ENCODE measurements around the gene ECHS1. TPM values are rescaled to one million over a fixed set of nuclear protein-coding genes. Genes with fewer than 3 reads are reported as not detected.
"Not testable (repeated sequence)": the region's sequence is repeated elsewhere in the genome, so short reads cannot be mapped to it uniquely, and the experiment has no call there.

Gene ECHS1
- total RNA-seq, 1 donor from 2014 or later = 130 TPM

GRCh38 chr10:133378251-133379096 lies 5.3 kb upstream of the ECHS1 start:
- peak; percentile 70 for DNase-seq (ENCODE audit: low spot score)

- no peak for DNase-seq (ENCODE audit: low spot score)
These were observed 4.7 kb upstream of the ECHS1 start for GRCh38 chr10:133377818-133378250.

- no peak for DNase-seq (ENCODE audit: low spot score)
These were observed 4.1 kb upstream of the ECHS1 start for GRCh38 chr10:133377025-133377817.

- not testable (repeated sequence) for DNase-seq (ENCODE audit: low spot score)
These were observed 3.0 kb upstream of the ECHS1 start for GRCh38 chr10:133376183-133376582.

GRCh38 chr10:133375357-133376115 lies 2.4 kb upstream of the ECHS1 start:
- no peak for DNase-seq (ENCODE audit: low spot score)

- DNase-seq (ENCODE audit: low spot score) = no peak
These were observed 647 bp downstream of the ECHS1 start for GRCh38 chr10:133372507-133372906.

GRCh38 chr10:133370030-133370786 lies 2.9 kb downstream of the ECHS1 start:
- DNase-seq (ENCODE audit: low spot score) = no peak

GRCh38 chr10:133368153-133368552 lies 5.0 kb downstream of the ECHS1 start:
- no peak for DNase-seq (ENCODE audit: low spot score)

GRCh38 chr10:133367461-133367860 lies 5.7 kb downstream of the ECHS1 start:
- not testable (repeated sequence) for DNase-seq (ENCODE audit: low spot score)

GRCh38 chr10:133366751-133367150 lies 6.4 kb downstream of the ECHS1 start:
- no peak for DNase-seq (ENCODE audit: low spot score)

- DNase-seq (ENCODE audit: low spot score) = no peak
These were observed 7.0 kb downstream of the ECHS1 start for GRCh38 chr10:133366130-133366478.

- DNase-seq (ENCODE audit: low spot score) = no peak
These were observed 7.6 kb downstream of the ECHS1 start for GRCh38 chr10:133365461-133366129.

GRCh38 chr10:133364645-133365431 lies 8.3 kb downstream of the ECHS1 start:
- DNase-seq (ENCODE audit: low spot score) = no peak

- no peak for DNase-seq (ENCODE audit: low spot score)
These were observed 10.3 kb downstream of the ECHS1 start for GRCh38 chr10:133362846-133363245.

- DNase-seq (ENCODE audit: low spot score) = no peak
These were observed 11.2 kb downstream of the ECHS1 start for GRCh38 chr10:133361773-133362441.

GRCh38 chr10:133361227-133361626 lies 11.9 kb downstream of the ECHS1 start:
- no peak for DNase-seq (ENCODE audit: low spot score)

GRCh38 chr10:133359972-133360610 lies 13.1 kb downstream of the ECHS1 start:
- no peak for DNase-seq (ENCODE audit: low spot score)

GRCh38 chr10:133359554-133359971 lies 13.6 kb downstream of the ECHS1 start:
- no peak for DNase-seq (ENCODE audit: low spot score)

- no peak for DNase-seq (ENCODE audit: low spot score)
These were observed 14.2 kb downstream of the ECHS1 start for GRCh38 chr10:133358925-133359310.

Measured in ureter (tissue), 1 donor.